PC-3 (cell line): ENCODE data around the gene NR2F2. TPM values are rescaled to one million over a fixed set of nuclear protein-coding genes. Genes with fewer than 3 reads are reported as not detected.

Source experiments
- ATAC-seq: fragments of 200-7000 bp; cut with Tn5 transposase; 2 replicates; pipeline ENCODE4 v1.9.1; 2020; ENCODE audit warnings: mild to moderate bottlenecking, moderate library complexity
- Bru-seq: library from RNA; stranded (reverse); fragments of 400-500 nt; gene quantifications from one replicate; lab custom pipeline; 2021; lab: Mats Ljungman, UMichigan
- BruChase-seq, 2 experiments: library from RNA; stranded (reverse); fragments of 400-500 nt; gene quantifications; one replicate each; lab custom pipeline; 2021; lab: Mats Ljungman, UMichigan
- BruUV-seq: library from RNA; stranded (reverse); fragments of 400-500 nt; replicated peaks from 2 replicates; lab custom pipeline; 2021; lab: Mats Ljungman, UMichigan
- CTCF ChIA-PET: fragments of 300-600 bp; sonication (Branson Sonifier 250); formaldehyde crosslinking; loops from one replicate; lab custom pipeline; 2022; ENCODE audit warnings: antibody characterized with exemption; lab: Charles Lee
- POLR2A ChIA-PET: fragments of 300-600 bp; sonication (Branson Sonifier 250); formaldehyde crosslinking; loops from one replicate; lab custom pipeline; 2022; ENCODE audit warnings: antibody characterized with exemption; ENCODE audit not compliant: unreplicated experiment; lab: Charles Lee
- DNase-seq: peaks from one replicate; pipeline ENCODE4 v3.0.0-alpha.2; 2015
- H2AFZ ChIP-seq: fragments of 300-600 bp; sonication (generic); 2 replicates; pipeline ENCODE4 v1.6.0; 2016; ENCODE audit warnings: antibody characterized with exemption, low read length
- H3F3A ChIP-seq: fragments of 300-600 bp; sonication (generic); one replicate; pipeline ENCODE4 v1.6.0; 2017; ENCODE audit warnings: antibody characterized with exemption, low read length, control low read depth, mild to moderate bottlenecking; ENCODE audit not compliant: unreplicated experiment
- H3K27ac ChIP-seq: fragments of 300-600 bp; sonication (generic); 2 replicates; pipeline ENCODE4 v1.5.1; 2016; ENCODE audit warnings: mild to moderate bottlenecking, low read length
- H3K27me3 ChIP-seq: fragments of 300-600 bp; sonication (generic); 2 replicates; pipeline ENCODE4 v1.6.1; 2016; ENCODE audit warnings: low read length, mixed read lengths
- H3K36me3 ChIP-seq: fragments of 300-600 bp; sonication (generic); 2 replicates; pipeline ENCODE4 v1.6.1; 2016; ENCODE audit warnings: low read depth, mixed run types, low read length, mixed read lengths
- H3K4me1 ChIP-seq: fragments of 300-600 bp; sonication (generic); 2 replicates; pipeline ENCODE4 v1.5.1; 2016; ENCODE audit warnings: low read length; ENCODE audit not compliant: insufficient read depth
- H3K4me2 ChIP-seq: fragments of 300-600 bp; sonication (generic); 2 replicates; pipeline ENCODE4 v1.6.0; 2016; ENCODE audit warnings: low read length
- H3K4me3 ChIP-seq: fragments of 300-600 bp; sonication (generic); 2 replicates; pipeline ENCODE4 v1.5.1; 2016; ENCODE audit warnings: mild to moderate bottlenecking, low read length, mixed read lengths
- H3K79me2 ChIP-seq: fragments of 300-600 bp; sonication (generic); 2 replicates; pipeline ENCODE4 v1.6.1; 2017; ENCODE audit warnings: low read length, mixed read lengths
- H3K9ac ChIP-seq: fragments of 300-600 bp; sonication (generic); 2 replicates; pipeline ENCODE4 v1.6.0; 2016; ENCODE audit warnings: mild to moderate bottlenecking, low read length
- H3K9me2 ChIP-seq: fragments of 300-600 bp; sonication (generic); replicated peaks from 2 replicates; pipeline ENCODE4 v1.6.1; 2016; ENCODE audit warnings: mixed run types, low read length, mixed read lengths
- H3K9me3 ChIP-seq: fragments of 300-600 bp; sonication (generic); 2 replicates; pipeline ENCODE4 v1.6.1; 2016; ENCODE audit warnings: low read length, mixed read lengths
- H4K20me1 ChIP-seq: fragments of 300-600 bp; sonication (generic); 2 replicates; pipeline ENCODE4 v1.6.1; 2016; ENCODE audit warnings: low read length, mixed read lengths
- CTCF ChIP-seq: fragments of 300-600 bp; sonication (generic); conservative IDR thresholded peaks from 2 replicates; pipeline ENCODE4 v1.5.1; 2017; ENCODE audit warnings: antibody characterized with exemption, low read depth, mild to moderate bottlenecking, low read length
- EZH2 ChIP-seq: fragments of 300-600 bp; sonication (generic); IDR thresholded peaks from one replicate; pipeline ENCODE4 v1.6.1; 2017; ENCODE audit warnings: antibody characterized with exemption, mild to moderate bottlenecking, low read length; ENCODE audit not compliant: unreplicated experiment
- EZH2phosphoT487 ChIP-seq: fragments of 300-600 bp; sonication (generic); IDR thresholded peaks from 2 replicates; pipeline ENCODE4 v1.6.1; 2018; ENCODE audit warnings: mild to moderate bottlenecking, antibody characterized with exemption, low read length, borderline replicate concordance
- intact Hi-C: fragments of 100-400 bp; cut with micrococcal nuclease; formaldehyde crosslinking; loops from 2 replicates; pipeline ENCODE4 v1.9.0; 2023
- long read RNA-seq: library from polyadenylated mRNA; unstranded; transcript quantifications from one replicate; pipeline ENCODE4 v2.0.0, GENCODE V29; 2021; ENCODE audit not compliant: unreplicated experiment
- total RNA-seq: library from RNA; depleted of rRNA; stranded (reverse); fragments of >200 nt; gene quantifications from 2 replicates; pipeline ENCODE4 v1.2.3, GENCODE V29; 2014; rRNA removed

NR2F2 gene
- total RNA-seq (19.0 and 19.6 TPM in 2 replicates), Bru-seq, nascent RNA (percentile 92 among the genes with signal in this experiment), BruChase-seq, experiment 1, labeled RNA remaining after a 6-hour chase (percentile 91 among the genes with signal in this experiment), BruChase-seq, experiment 2, labeled RNA remaining after a 2-hour chase (percentile 95 among the genes with signal in this experiment)
- long read RNA-seq, full-length matches to known transcripts: 55 of 119 reads
- long read RNA-seq, partial matches to known transcripts: 26 of 119 reads
- long read RNA-seq, other reads (novel, unspliced or antisense): 38 of 119 reads

GRCh38 chr15:96330450-96331143, at the start of gene NR2F2:
TSS of gene NR2F2 (plus strand) at chr15:96330700. CDS start at chr15:96332106, 1,406 bp downstream.
- Histone ChIP-seq H3K27me3 (no peaks in the 10 kb centered on the region), H3K9ac (peak within 1 kb of the TSS; percentile 97), H4K20me1 (peaks cover 20% of the 10 kb centered on the region), H2AFZ (peak within 1 kb of the TSS; percentile 65), H3K4me1 (peaks cover 21% of the 10 kb centered on the region), H3K79me2 (peaks cover 92% of the 10 kb centered on the region), H3K4me3 (peak within 1 kb of the TSS; percentile 89), H3K9me2 (no peaks in the 10 kb centered on the region), H3K27ac (peak within 1 kb of the TSS; percentile 97), H3K36me3 (peaks cover 19% of the 10 kb centered on the region), H3F3A (peaks cover 5% of the 10 kb centered on the region), H3K9me3 (no peaks in the 10 kb centered on the region), H3K4me2 (peak within 1 kb of the TSS; percentile 97)
- TF ChIP-seq CTCF (no peak), EZH2phosphoT487 (no peak), EZH2 (no peak)
- CTCF ChIA-PET: interaction anchor here (0.6 kb wide), 2 partner anchors 10 to 666 kb away, joined by 6 read pairs; no protein-coding TSS in a partner anchor
- no TSS peak for BruUV-seq
- DNase-seq: peak; percentile 97
- POLR2A ChIA-PET: interaction anchor here (0.6 kb wide), 3 partner anchors 10 to 1063 kb away, joined by 3 to 4 read pairs (median 3); no protein-coding TSS in a partner anchor
- ATAC-seq: peak; percentile 50
- intact Hi-C loops: no loop called here

- Histone ChIP-seq H3F3A (no peaks in the 10 kb centered on the region), H3K9me2 (no peaks in the 10 kb centered on the region), H3K36me3 (no peaks in the 10 kb centered on the region), H3K9me3 (no peaks in the 10 kb centered on the region), H3K9ac (no peak overlapping the region), H3K79me2 (no peaks in the 10 kb centered on the region), H3K27ac (no peak overlapping the region), H2AFZ (0 out of 2 replicates have a peak overlapping the region, but pooled peaks have one; percentile 26), H3K27me3 (no peaks in the 10 kb centered on the region), H3K4me2 (no peak overlapping the region), H4K20me1 (no peaks in the 10 kb centered on the region), H3K4me3 (no peak overlapping the region), H3K4me1 (no peaks in the 10 kb centered on the region)
- ATAC-seq (no peak; the same call in 1 of the 2 replicates), DNase-seq (no peak)
- no TSS peak for BruUV-seq
- TF ChIP-seq CTCF (no peak), EZH2 (no peak), EZH2phosphoT487 (no peak)
- ChIA-PET POLR2A (no interaction called here), CTCF (no interaction called here)
- intact Hi-C loops: no loop called here
Measured at GRCh38 chr15:96285305-96285704, 45.2 kb upstream of the NR2F2 start.
